Fibroblast of gingiva (primary cell): ENCODE data around the gene THPO.

Experiments used
- DNase-seq: peaks from one replicate; pipeline ENCODE4 v3.0.0-alpha.2; 2011; ENCODE audit warnings: low read depth

Gene THPO

DNA sequence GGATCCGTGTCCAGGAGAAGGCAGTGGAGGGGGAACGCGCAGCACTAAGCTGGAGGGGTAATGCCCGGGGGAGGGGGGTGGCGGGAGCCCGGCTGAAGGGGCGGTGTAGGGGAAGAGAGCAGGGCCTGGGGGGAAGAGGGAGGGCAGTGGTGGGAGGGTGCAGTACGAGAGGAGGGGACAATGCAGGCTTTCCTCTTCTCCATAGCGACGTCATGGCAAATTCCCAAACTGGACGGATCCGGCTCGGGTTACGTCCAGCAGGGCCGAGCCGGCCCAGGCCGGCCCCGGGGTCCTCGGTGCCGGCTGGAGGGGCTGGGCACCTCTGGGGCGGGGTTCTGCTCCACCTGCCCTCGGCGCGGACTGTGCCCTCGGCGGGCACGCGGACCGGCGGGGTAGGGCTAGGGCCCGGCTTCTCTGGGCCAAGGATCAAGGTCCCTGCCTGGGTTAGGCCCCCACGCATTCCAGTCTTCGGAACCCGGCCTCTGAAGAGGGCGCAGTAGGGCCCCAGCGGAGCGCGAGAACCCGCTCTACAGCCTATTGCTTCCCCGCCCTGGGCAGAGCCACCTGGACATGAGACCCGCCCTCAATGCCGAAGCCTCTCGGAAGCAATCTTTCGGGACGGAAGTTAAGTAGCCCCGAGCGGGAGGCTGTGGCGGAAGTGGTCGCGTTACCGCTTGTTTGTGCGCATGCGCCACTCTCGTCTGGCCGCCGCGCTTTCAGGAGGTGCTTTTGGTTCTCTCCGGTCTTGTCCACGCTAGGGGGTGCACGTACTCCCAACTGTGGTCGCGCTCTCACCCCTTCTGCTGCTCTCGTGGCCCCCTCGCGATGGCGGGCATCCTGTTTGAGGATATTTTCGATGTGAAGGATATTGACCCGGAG, 15.1 kb downstream of the THPO start:
- DNase-seq = peak; percentile 96

DNA sequence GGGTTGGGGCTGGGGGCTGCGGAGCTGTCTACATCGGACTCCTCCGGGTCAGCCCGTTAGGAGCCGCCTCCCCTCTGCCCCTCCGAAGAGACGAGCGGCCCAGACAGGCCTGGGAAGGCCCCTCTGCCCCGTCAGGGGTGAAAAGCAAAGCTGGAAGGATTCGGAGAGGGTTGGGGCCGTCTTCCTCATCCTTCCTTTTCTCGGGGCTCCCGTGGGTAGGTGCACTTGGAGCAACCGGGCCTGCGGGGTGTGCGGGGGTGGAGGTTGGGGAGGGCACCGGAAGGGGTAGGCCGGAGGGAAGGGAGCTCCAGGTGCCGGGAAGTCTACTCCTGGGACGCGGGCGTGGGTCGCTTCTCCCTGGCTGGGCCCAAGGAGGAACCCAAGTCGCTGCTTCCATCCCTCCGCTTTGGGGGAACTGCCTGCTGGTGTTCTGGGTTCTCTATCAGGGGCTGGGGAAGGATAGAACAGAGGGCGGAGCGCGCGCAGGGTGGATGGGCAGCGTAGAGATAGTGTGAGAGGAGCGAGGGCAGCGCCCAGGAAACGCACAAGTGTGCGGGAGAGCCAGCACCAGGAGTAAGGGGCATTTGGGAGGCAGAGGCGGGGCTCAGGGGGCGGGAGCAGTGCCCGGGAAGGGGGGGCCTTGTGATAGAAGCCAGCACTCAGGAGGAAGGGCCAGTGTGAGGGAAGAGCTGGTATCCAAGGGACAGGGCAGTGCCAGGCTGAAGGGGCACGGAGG, 15.9 kb downstream of the THPO start:
- DNase-seq = peak; percentile 81

DNA sequence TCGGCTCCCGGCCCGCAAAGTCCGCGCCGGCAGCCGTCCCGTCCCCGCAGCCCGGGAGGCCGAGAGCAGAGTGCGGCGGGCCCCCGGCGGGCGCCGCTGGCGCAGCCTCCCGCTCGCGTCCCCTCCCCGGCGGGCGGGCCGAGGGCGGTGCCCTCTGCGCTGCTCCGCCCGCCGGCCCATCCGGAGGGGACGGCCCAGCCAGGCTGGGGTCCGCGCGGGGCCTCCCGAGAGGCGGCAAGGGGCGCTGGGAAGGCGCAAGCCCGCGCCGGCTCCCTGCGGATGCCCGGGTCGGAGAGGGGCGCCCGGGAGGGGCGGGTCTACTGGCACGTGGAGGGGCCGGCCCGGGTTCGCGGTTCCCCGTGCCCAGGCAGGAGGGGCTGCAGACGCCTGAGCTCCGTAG, 16.5 kb downstream of the THPO start, which contains the start of the genes CLCN2 and POLR2H:
Gene CLCN2, minus strand, starts transcription at position 74 of the 400 bp plus-strand sequence. CDS start 126 bp downstream, outside the sequence.
Gene POLR2H, plus strand, starts transcription at position 179 of the 400 bp plus-strand sequence. CDS start 1,783 bp downstream, outside the sequence.
- DNase-seq = peak; percentile 51

DNA sequence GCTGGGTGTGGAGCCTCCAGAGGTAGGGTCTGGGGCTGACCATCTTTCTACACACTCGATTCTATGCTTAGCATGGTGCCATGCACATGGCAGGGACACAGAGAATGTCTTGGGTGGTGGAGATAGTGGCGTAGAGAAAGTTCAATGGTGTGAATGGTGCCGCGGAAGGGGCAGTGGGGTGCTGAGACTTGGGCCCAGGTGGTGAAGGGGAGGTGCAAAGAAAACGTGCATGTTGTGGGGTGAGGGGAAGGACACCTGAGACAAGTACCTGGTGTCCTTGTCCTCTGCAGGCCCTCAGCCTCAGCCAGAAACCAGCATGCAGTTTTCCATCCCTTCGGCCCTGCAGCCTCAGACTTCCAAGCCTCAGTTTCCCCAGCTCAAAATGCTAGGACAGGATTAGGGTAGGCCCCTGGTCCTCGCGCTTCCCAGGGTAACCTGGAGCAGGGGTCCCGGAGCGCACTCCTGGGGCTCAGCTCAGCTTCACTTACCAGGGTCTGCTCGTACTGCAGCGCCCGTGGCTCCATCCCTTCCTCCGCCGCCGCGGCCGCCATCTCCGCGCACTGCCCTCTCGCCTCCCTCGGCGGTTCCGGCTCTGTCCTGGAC, 17.0 kb downstream of the THPO start:
- DNase-seq = no peak

DNA sequence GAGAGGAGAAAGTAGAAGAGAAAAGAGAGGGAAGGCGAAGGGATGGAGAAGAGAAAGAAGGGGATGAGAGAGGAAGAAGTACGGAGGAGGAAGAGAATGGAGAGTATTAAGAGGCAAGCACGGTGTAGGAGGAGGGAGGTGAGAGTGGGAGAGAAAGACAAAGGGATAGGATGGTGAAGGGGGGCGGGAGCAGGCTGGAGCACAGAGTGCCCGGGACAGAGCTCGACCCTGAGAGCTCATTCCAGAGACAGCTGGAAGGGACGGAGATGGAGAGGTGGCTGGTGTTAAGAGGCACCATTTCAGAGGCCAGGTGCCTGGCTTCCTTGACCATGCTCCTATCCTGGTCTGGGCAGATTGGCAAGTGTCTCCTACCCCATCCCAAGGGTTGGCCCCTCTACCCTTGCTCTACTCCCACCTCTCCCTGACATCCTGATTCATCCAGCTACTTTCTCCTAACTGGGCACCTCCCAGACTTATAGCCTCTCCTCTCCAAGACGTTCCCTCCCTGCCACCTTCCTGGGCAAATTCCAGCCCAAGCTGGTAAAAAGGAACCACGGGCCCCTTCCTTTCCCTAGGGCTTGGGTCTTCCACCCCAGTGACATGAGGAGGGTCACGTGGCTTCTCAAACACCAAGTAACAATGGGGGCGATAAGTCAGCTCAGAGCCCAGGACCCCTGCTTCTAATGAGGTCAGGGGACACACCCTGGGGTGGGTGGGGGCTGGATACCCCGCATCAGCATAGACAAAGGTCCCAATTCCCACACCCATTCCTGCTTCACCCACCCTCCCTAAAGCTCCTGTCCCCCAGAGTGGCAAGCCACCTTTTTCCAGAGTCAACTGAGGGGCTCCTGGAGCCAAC, 17.7 kb downstream of the THPO start:
- DNase-seq = no peak

DNA sequence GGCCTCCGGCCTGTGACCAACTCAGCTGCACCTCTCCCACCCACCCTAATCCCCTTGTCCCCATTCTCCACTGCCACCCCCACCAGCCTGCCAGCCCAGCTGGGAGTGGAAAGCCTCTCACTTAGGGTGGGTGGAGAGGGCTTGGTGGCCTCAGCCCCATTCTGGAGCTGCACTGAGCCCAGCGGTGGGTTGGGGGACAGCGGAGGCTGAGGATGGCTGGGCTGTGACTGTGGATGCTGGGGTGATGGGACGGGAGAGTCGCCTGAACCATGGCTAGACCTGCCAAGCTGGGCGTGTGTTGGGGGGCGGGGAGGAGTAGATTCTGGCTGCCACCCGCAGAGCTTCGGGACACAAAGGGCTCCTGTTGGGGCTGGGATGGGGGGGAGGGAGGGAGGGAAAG, 18.4 kb downstream of the THPO start:
- no peak for DNase-seq

DNA sequence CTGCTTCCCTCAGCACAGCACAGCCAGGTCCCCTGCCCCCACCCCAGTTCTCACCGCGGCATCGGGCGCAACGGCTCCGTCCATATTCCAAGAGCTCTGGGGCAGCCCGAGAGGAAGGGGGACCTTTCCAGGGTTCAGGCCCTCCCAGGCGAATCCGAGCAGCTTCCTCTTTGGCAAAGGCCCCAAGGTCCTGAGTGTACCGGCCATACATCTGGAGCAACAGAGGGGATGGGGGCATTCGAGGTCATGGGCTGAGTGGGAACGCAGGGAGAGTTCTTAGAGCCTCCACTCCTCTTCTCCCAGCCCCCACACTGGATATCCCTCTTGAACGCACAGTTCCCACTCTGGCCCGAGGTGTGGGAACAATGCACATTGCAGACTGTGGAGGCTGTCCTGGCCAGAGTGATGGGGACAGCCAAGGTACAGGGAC, 19.1 kb downstream of the THPO start:
- no peak for DNase-seq

DNA sequence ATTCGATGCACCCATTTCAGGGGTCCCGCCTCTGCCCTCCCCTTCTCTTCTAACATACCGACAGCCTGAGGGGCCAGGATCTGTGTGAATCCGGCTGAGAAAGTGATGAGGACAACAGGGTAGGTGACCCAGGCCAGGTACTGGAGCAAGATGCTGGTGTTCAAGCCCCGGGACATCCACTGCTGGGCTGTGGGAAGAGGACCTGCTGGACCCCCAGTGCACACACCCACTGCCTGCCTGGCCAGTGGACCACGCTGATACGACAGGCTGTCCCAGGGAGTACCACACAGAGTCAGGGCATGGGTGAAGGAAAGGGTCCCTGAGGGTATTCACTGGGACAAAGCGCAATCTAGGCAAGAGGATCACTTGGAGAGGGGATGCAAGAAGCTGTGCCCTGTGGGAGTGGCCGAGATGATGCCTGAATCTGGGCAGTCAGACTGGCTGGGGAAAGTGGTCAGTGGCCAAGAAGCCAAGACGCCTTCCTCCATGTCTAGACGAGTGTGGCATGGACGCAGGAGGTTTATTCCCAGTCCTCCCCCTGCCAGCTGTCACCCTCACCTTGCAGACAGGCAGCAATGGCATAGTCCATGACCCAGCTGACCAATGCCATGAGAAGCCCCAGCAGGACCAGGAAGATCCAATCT, 19.8 kb downstream of the THPO start:
- DNase-seq = no peak

DNA sequence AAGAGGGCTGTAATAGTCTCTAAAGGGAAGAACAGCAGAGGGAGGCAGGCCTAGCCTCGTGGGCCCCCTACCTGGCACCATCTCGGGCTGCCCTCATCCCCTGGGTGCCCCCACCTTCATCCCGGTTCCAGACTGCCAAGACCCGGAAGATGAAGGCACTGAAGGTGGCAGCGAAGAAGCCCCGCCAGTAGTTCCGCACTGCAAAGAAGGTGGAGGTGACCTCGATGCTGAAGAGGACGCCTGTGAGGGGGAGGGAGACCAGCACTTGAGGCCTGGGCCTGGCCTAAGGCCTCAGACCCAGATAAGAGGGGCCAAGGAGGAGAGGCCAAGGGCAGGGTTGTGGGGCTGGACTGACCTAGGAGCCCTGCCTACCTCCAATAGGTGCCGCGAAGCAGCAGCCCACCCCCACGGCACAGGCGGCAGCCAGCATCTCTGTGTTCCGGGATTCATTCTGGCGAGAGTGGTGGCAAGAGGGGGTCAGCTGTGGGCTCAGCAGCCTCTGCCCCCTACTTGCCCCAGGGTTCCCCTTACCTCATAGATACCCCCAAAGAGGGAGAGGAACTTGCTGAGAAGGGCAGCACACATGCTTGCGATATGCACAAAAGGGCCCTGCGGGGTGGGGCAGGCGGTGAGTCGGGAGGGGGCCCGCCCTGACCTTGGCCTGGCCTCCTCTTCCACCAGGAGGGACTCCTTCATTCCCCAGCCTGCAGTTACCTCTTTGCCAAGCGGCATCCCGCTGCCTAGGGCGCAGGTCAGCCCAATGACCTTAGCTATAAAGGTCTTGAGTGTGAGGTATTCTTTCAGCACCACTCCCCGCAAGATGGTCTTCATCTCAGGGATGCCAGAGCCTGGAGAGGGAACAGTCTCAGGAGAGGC, 20.5 kb downstream of the THPO start:
- DNase-seq = no peak

DNA sequence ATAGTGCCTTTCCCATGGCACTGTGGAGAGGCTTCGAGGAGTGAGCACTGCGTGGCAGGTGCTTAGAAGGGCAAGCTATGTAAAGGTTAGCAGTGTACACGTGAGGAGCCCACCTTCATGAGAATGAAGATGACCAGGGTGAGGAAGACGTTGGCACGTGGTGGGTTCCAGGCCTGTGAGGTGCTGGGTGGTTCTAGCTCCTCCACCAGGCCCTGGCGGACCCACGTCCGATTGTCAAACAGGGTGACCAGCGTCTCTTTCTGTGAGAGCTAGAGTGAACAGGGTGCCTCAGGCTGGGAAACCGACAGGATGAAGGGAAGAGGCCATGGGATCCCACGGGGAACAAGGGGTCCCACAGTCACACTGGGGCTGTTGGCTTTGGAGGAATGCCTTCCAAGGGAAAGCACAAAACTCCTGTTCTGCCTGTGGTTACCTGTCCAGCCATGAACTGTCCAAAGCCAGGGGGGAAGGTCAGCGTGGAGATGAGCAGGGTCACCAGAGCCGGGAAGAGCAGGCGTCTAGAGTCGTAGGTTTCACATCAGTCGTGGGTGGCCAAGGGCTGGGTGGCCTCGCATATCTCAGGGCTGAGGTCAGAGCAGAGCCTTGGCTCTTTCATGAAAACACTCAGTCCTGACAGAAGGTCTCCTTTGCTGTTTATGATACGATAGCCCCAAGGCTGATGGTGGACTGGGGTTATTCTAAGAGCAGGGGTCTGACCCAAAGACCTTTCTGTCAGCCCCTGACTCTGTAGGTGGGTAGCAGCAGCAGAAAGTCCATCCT, 22.6 kb downstream of the THPO start:
- no peak for DNase-seq

DNA sequence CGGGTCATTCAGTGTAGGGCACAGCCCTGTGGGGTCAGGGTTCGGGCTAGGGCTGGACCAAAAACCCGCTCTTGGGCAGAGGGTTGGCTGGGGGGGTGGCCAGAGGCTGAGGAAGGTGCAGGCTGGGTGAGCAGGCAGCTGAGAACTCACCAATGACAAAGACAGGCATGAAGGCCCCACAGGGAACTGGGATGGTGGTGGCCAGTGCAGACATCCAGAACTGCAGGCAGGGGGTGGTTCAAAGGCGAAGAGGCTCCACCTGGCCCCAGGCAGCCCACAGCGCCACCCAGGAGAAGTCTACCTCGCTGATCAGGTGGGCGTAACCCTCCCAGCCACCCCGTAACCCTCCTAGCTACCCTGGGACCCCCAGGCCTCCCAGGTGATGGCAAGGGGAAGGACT, 23.3 kb downstream of the THPO start:
- no peak for DNase-seq

DNA sequence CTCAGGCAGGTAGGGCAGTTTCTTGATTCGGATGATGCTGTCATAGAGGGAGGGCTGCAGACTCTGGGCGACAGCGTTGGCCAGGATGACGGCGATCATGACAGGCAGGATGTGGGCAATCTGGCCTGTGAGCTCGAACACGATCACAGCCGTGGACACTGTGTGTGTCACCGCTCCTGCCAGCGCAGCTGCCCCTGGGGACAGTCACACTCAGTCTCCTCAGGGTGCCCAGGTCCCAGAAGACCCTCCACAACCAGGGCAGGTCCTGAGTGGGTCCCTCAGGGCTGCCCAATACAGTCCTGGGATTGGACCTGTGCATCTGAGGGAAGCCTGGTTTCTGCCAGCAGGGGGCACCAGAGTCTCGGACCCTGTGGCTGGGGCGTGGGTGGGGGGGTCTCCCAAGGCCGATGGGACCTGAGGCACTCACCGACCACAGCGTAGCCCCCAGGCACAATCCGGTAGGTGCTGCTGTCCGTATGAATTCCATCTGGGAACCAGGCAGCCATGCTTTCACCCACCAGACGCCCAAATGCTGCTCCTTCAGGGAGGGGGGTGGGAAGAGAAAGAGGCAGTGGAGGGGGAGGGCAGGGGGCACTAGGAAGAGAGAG, 23.8 kb downstream of the THPO start:
- DNase-seq = no peak

DNA sequence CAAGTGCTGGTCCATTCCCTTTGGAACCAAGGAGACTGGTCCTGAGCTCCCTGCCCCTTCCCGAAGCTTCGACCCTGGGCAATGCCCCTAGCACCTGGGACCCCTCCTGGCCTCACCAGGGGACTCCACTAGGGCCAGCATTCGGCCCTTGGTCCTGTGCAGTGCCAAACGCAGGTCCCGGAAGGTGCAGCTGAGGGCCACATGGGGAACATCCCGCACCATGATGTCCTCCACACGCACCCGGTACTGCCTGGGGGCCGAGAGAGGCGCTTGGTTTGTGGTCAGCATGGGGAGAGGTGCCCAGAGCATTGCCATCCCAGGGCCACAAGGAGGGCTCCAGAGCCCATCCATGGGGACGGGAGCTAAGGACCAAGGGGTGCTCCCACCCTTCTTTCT, 24.5 kb downstream of the THPO start:
- no peak for DNase-seq

DNA sequence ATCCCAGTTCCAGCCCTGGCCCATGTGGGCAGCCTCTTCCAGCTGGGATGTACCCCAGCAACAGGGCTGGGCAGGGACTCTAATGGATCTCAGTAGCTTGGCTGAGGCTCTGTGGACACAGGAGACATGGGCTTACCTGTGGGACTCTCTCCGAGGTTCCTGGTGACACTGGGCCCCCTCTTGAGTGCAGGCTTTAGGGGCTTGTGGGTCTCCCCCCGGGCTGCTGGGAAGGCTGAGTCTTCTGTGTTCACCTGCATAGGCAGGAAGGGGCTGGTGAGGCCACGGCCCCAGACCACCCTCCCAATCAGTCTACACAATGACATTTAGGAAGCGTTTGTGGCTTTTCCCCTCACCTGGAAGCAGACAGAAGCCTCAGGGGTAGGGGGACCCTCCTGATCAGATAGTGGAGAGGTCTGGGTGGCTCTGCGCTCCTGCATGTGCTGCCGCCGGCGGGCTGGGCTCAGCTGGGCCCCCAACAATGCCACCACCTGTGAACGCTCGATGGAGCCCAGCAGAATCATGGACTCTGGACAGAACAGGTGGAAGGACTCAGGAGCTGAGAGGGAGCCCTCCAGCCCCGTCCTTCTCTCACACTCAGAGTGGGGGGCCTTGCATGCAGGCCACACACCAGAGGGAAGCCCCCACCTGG, 25.0 kb downstream of the THPO start:
- no peak for DNase-seq

DNA sequence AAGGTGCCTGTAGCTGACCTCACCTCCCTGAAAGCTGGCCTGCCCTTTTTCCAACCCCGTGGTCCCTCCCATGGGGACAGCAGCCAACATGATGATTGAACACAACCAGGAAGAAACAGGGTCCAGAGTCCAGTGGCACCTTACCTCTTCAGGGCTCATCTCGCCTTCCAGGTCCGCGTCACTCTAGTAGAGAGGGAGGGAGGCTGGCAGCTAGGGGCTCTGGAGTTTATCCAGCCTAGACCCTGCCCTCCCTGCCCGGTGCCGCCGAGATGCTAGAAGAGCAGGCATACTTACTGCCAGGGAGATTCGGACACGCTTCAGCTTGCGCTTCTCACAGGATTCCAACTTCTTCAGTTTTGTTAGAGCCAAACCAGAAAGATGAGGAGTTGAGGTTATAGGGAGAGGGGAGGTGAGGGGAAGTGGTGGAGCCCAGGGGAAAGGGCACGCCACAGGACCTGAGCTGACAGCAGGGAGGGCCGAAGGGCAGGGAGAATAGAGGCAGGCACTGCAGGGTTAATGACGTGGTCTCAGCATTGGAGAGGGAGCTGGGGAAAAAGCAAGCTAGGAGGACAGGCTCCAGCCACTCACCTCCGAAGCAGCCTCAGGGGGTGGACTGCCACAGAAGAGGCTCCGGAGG, 25.7 kb downstream of the THPO start:
- DNase-seq = no peak

DNA sequence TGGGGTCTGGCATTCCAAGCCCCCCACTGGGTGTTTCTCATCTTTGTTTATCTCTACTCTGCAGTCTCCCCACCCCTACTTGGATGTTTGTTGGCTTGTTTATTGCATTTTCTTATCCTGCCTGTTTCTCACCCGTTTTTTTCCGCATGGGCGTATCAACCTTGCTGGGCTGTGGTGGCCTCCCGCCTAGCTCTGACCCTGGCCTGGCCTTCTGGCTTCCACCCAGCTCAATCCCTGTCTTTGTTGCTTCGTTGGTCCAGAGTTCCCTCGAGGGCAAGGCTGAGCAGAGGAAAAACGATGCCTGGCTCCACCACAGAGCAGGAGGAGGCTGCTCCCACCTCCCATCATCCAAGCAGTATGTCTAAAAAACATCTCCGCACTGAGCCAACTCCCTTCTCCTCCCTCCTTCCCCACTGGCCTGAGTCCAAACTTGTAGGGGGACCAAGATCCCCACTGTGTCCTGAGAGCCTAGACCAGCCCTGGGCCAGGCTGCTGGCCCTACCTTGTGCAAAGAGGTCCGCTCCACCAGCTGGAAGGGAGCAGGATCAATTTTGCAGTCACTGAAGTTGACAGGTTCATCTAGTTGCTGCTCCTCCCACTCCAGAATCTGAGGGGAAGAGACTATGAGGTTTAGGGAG, 26.4 kb downstream of the THPO start:
- DNase-seq = no peak

DNA sequence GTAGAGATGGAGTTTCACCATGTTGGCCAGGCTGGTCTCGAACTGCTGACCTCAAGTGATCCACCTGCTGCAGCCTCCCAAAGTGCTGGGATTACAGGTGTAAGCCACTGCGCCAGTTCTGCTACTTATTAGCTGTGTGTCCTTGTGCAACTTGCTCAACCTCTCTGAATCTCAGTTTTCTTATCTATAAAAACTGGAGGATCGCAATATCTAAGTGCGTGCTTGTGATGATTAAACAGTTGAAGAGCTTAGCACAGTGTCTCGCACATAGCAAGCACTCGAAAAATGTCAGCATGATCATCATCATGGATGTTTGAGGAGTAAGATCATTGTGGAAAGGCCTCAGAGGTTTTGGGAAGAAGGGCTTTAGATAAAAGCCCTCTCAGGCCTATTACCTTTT, 27.4 kb downstream of the THPO start:
- no peak for DNase-seq
